WTC11 (cell line): ENCODE results near the gene SLC4A1AP. TPM values are rescaled to one million over a fixed set of nuclear protein-coding genes. Genes with fewer than 3 reads are reported as not detected.
A peak's percentile ranks its signal among the peaks of the same experiment; 100 is the strongest.

Source experiments
- ATAC-seq: fragments of 200-7000 bp; cut with Tn5 transposase; 2 replicates; pipeline ENCODE4 v1.10.0; 2021; ENCODE audit warnings: mild to moderate bottlenecking, moderate library complexity
- CTCF ChIA-PET: fragments of 300-600 bp; sonication (Branson Sonifier 250); formaldehyde crosslinking; loops from one replicate; lab custom pipeline; 2021; ENCODE audit warnings: antibody characterized with exemption; lab: Charles Lee
- POLR2A ChIA-PET: fragments of 350-600 bp; sonication (Branson Sonifier 250); formaldehyde crosslinking; loops from one replicate; lab custom pipeline; 2021; ENCODE audit warnings: antibody characterized with exemption; lab: Charles Lee
- DNase-seq: peaks from one replicate; pipeline ENCODE4 v3.0.0; 2021; ENCODE audit warnings: low spot score
- H3K27ac Mint-ChIP-seq: 2 replicates; pipeline ENCODE4 v1.8.0; 2021; ENCODE audit warnings: mixed read lengths
- H3K27me3 Mint-ChIP-seq: 2 replicates; pipeline ENCODE4 v1.8.0; 2021; ENCODE audit warnings: low read depth, mild to moderate bottlenecking, moderate library complexity, mixed read lengths
- H3K36me3 Mint-ChIP-seq: 2 replicates; pipeline ENCODE4 v1.8.0; 2021; ENCODE audit warnings: mixed read lengths
- H3K4me1 Mint-ChIP-seq: 2 replicates; pipeline ENCODE4 v1.8.0; 2022; ENCODE audit warnings: mixed read lengths
- H3K4me3 Mint-ChIP-seq: 2 replicates; pipeline ENCODE4 v1.8.0; 2021; ENCODE audit warnings: mild to moderate bottlenecking, moderate library complexity, mixed read lengths
- H3K9me3 Mint-ChIP-seq: 2 replicates; pipeline ENCODE4 v1.8.0; 2021; ENCODE audit warnings: mixed read lengths
- ATF6 ChIP-seq: sonication (generic); formaldehyde crosslinking; IDR thresholded peaks from 2 replicates; pipeline ENCODE4 v1.8.1; 2023; ENCODE audit warnings: mild to moderate bottlenecking, missing genetic modification reagents
- E2F4 ChIP-seq: sonication (generic); formaldehyde crosslinking; IDR thresholded peaks from 2 replicates; pipeline ENCODE4 v1.8.1; 2022; ENCODE audit warnings: low read depth, mild to moderate bottlenecking, moderate library complexity, missing genetic modification reagents, borderline replicate concordance
- ESRRA ChIP-seq: sonication (generic); formaldehyde crosslinking; IDR thresholded peaks from 2 replicates; pipeline ENCODE4 v1.8.1; 2022; ENCODE audit warnings: mild to moderate bottlenecking, missing genetic modification reagents, borderline replicate concordance
- FOXJ3 ChIP-seq: sonication (generic); formaldehyde crosslinking; IDR thresholded peaks from 2 replicates; pipeline ENCODE4 v1.9.0; 2021; ENCODE audit warnings: missing genetic modification reagents, mild to moderate bottlenecking, borderline replicate concordance
- GRHL2 ChIP-seq: fragments of 250-450 bp; sonication (Bioruptor Pico); IDR thresholded peaks from 2 replicates; pipeline ENCODE4 v1.8.0; 2022; ENCODE audit warnings: mild to moderate bottlenecking, moderate library complexity; ENCODE audit not compliant: insufficient replicate concordance, severe bottlenecking
- HMGA2 ChIP-seq: fragments of 250-450 bp; sonication (Bioruptor Pico); IDR thresholded peaks from 2 replicates; pipeline ENCODE4 v1.4.0; 2021; ENCODE audit warnings: mild to moderate bottlenecking, moderate library complexity
- NFYB ChIP-seq: sonication (generic); formaldehyde crosslinking; conservative IDR thresholded peaks from 2 replicates; pipeline ENCODE4 v1.8.0; 2022; ENCODE audit warnings: low read depth, missing genetic modification reagents
- NR1H2 ChIP-seq: sonication (generic); formaldehyde crosslinking; IDR thresholded peaks from 2 replicates; pipeline ENCODE4 v1.9.0; 2021; ENCODE audit warnings: mild to moderate bottlenecking, moderate library complexity, missing genetic modification reagents
- PREB ChIP-seq: sonication (generic); formaldehyde crosslinking; IDR thresholded peaks from 2 replicates; pipeline ENCODE4 v1.8.1; 2022; ENCODE audit warnings: mild to moderate bottlenecking, missing genetic modification reagents, moderate library complexity, borderline replicate concordance
- SMAD4 ChIP-seq: sonication (generic); formaldehyde crosslinking; IDR thresholded peaks from 2 replicates; pipeline ENCODE4 v1.8.0; 2022; ENCODE audit warnings: mild to moderate bottlenecking, missing genetic modification reagents
- TEAD4 ChIP-seq: sonication (generic); formaldehyde crosslinking; IDR thresholded peaks from 2 replicates; pipeline ENCODE4 v1.8.0; 2022; ENCODE audit warnings: mild to moderate bottlenecking, missing genetic modification reagents
- ZNF121 ChIP-seq: sonication (generic); formaldehyde crosslinking; IDR thresholded peaks from 2 replicates; pipeline ENCODE4 v1.8.0; 2023; ENCODE audit warnings: missing genetic modification reagents
- ZNF219 ChIP-seq: sonication (generic); formaldehyde crosslinking; IDR thresholded peaks from 2 replicates; pipeline ENCODE4 v1.8.0; 2023; ENCODE audit warnings: missing genetic modification reagents, mild to moderate bottlenecking, borderline replicate concordance
- ZSCAN18 ChIP-seq: fragments of 250-450 bp; sonication (Bioruptor Pico); IDR thresholded peaks from 2 replicates; pipeline ENCODE4 v2.1.2; 2022; ENCODE audit warnings: mild to moderate bottlenecking, moderate library complexity
- total RNA-seq: library from RNA; stranded (reverse); gene quantifications from 3 replicates; pipeline ENCODE4 v1.2.3, GENCODE V29; 2021

Gene SLC4A1AP
- total RNA-seq, 1 experiment from 2014 or later: 20.1 TPM

DNA sequence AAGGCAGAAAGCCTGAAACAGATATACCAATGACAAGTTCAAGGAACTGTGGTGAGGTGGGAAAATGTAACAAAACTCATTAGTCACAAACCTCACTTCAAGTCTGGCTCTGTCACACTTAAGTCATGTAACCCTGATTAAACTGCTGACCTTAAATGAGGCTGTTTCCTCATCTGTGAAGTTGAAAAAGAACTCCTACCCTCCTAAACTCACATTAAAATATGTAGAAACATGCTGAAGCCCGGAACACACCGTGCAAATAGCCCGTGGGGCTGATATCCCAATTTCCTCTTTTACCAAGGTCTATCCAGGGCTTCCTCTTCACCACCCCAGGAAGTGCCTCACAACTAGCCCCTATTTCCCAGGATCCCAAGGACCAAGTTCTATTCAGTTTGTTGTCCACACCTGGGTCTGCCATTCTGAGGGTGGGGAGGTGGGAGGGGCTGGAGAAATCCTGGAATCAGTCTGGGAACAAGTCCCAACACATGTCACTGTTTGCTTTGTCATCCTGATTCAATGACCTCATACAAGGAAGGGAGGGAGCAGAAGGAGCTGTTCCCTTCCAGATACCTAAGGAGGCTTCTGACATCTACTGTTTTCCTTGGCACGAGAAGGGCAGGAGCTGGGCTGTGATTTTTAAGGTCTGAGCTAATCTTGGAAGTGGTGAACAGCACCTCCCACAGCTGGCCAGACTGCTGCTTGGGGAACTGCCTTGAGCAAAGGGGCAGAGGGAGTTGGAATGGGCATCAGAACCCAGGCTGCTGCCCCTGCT lies 42.3 kb downstream of the SLC4A1AP start (continued):
- TF ChIP-seq NR1H2 (CRISPR knock-in tag): no peak
- no peak for TF ChIP-seq SMAD4 (CRISPR knock-in tag)
- no peak for TF ChIP-seq E2F4

- Mint-ChIP-seq H3K36me3 (no peaks in the 10 kb centered on the region), H3K27me3 (no peaks in the 10 kb centered on the region; the same call in 1 of the 2 replicates), H3K4me1 (no peaks in the 10 kb centered on the region; the same call in 1 of the 2 replicates), H3K27ac (0 out of 2 replicates have a peak overlapping the region, but pooled peaks have one; percentile 2), H3K4me3 (no peak overlapping the region), H3K9me3 (no peaks in the 10 kb centered on the region)
- ChIA-PET CTCF (interaction anchor here (1.3 to 3.7 kb wide), 3 partner anchors 16 to 45 kb away, joined by 7 to 23 read pairs (median 12); no protein-coding TSS in a partner anchor), POLR2A (no interaction called here)
- no peak for ATAC-seq
- DNase-seq: no peak
- TF ChIP-seq ESRRA (no peak), HMGA2 (no peak), PREB (CRISPR knock-in tag) (no peak), ATF6 (CRISPR knock-in tag) (no peak)
Measured at GRCh38 chr2:27707462-27708256, 44.0 kb downstream of the SLC4A1AP start.

GRCh38 chr2:27708257-27708654 lies 44.6 kb downstream of the SLC4A1AP start:
- Mint-ChIP-seq H3K27me3 (no peaks in the 10 kb centered on the region; the same call in 1 of the 2 replicates), H3K9me3 (no peaks in the 10 kb centered on the region), H3K36me3 (no peaks in the 10 kb centered on the region), H3K27ac (no peak overlapping the region), H3K4me3 (no peak overlapping the region), H3K4me1 (no peaks in the 10 kb centered on the region; the same call in none of the 2 replicates)
- ATAC-seq (no peak), DNase-seq (no peak)
- ChIA-PET POLR2A (no interaction called here), CTCF (interaction anchor here (3.7 kb wide), 1 partner anchor 15 kb away, joined by 23 read pairs; no protein-coding TSS in a partner anchor)
- TF ChIP-seq ZNF219 (CRISPR knock-in tag): no peak
- TF ChIP-seq ZSCAN18 (CRISPR knock-in tag): no peak
- no peak for TF ChIP-seq SMAD4 (CRISPR knock-in tag)
- no peak for TF ChIP-seq TEAD4
- TF ChIP-seq ZNF121: no peak
- TF ChIP-seq GRHL2 (CRISPR knock-in tag): no peak
- no peak for TF ChIP-seq NFYB (CRISPR knock-in tag)
- no peak for TF ChIP-seq FOXJ3 (CRISPR knock-in tag)
